Amygdala (tissue), 56 donors: Measurements from ENCODE around the gene SIRPG.
"Not testable (repeated sequence)": the region's sequence is repeated elsewhere in the genome, so short reads cannot be mapped to it uniquely, and the experiment has no call there.

Source experiments
- DNase-seq, 56 donors: peaks; one replicate each; lab custom pipeline; 2025; lab: John Stamatoyannopoulos, UW

Gene SIRPG

DNA sequence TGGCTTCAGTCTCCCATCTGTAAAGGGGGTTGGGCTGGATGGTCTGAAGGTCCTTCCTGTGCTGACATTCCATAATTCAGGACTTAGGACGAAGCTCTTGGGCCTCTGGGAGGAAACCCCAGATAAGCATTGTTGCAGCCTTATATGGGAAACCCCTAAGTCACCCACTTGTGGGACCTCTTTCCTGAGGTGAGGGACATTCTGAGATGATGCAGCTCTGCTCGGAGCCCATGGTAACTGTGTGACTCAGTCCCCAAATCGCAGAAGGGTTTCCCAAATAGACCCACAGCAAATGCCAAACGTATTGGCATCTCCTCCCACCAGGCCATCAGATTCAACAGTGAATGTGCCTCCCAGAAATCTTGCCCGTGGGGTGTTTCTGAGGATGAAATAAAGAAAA lies 47.2 kb downstream of the SIRPG start:
- not testable (repeated sequence) for DNase-seq

DNA sequence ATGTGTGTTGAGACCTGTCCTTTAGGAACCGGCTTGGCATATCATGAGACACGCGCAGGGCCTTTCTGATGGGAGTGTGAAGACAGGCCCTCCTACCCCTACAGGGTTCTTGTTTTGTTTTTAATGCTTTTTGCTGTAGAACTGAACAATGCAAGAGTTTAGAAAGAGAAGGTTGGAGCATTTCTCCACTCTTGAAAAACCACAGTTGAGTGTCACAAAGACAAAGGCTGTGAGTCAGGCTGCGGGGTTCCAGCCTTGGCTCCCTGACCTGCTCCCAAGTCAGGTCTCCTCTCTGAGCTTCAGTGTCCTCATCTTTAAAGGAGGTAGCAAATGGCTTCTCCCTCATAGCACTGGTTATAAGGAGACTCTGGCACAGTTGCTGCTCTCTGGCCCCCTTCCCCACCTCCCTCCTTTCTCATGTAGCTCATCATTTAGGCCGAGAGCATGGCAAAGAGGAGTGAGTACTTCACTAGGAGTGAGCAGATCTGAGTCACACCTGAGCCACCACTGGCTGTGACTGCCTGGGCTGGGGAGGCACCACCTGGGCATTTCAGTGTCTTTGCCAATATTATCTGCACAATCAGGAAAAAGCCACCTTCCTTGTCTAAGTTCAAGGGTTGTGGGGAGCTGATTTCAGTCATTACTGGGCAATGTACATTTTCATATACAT lies 48.8 kb downstream of the SIRPG start:
- DNase-seq, result not testable (repeated sequence)

DNA sequence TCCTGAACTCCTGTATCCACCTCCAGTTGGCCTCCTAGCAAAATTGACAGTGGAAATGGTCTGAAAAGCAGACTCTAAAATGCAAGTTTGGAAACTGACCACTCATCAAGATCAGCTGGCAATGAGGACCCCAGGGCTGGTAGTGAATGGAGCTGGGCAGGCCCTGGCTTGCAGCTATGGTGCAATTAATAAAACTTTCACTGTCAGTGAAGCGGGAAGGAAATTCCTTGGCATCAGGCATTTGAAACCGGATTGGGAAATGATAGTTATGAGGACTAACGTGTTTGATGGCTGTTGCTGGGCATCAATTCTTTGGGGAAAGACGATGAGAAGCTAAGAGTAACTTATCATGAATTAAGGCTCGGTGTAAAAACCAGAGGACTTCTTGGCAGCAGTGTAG lies 56.8 kb downstream of the SIRPG start:
- no peak for DNase-seq

DNA sequence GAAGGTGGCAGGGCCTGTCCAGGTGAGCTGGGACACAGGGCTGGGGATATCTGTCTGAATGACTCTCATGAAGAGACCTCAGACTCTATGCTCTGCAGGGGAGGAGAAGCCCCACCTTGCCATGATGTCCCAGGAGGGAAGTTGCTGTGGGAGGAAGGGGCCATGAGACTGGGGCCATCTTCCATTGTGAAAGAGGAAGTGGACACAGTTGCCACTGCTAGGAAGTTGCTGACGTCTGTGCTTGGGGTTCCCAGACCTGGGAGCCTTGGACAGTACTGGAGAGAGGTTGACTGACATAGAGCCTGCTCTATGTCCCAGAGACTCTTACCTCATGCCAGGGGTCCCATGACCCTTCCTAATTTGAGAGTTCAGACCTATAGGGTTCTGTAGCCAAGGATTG lies 62.2 kb downstream of the SIRPG start:
- no peak for DNase-seq

DNA sequence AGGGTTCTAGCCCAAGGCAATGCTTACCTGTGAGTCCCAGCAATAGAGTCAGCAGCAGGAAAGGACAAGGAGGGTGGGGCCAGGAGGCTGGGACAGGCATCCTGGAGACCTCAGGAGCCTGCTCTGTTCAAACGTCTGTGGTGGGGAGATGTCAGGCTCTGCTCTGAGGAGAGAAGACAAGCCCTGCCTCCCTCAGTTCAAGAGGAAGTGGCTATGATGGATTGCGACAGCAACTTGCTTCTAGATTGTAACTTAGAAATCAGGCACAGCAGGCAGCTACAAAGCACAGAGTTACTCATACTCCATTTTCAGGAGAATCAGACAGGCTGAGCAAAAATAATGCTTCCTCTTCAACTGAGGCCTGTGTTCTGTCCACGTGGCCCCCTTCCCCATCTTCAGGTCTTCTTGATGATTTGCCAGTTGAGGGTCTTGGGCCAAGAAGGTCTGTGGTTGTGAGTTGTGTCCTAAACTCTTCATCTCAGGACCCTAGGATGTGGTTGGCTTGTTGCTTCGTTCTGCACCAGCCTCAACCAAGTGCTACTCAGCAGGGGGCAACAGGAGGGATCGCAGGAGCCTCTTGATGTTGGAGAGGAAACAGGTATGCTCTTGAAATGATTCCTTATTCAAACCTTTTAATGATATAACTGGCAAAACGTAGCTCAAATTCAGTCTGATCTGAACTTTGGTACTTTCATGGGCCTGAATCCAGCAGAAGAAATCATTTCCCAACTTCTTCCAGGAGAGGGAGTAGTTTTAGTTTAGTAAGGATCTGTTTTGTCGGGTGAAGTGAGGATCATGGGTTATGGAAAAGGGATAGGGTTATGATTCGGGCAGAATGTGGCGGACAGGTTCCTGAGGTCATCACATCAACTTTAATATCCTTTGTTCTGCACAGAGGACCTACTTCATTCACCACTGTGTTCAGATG lies 68.8 kb downstream of the SIRPG start:
- peak in 1 of 56 donors; percentile 11 for DNase-seq

DNA sequence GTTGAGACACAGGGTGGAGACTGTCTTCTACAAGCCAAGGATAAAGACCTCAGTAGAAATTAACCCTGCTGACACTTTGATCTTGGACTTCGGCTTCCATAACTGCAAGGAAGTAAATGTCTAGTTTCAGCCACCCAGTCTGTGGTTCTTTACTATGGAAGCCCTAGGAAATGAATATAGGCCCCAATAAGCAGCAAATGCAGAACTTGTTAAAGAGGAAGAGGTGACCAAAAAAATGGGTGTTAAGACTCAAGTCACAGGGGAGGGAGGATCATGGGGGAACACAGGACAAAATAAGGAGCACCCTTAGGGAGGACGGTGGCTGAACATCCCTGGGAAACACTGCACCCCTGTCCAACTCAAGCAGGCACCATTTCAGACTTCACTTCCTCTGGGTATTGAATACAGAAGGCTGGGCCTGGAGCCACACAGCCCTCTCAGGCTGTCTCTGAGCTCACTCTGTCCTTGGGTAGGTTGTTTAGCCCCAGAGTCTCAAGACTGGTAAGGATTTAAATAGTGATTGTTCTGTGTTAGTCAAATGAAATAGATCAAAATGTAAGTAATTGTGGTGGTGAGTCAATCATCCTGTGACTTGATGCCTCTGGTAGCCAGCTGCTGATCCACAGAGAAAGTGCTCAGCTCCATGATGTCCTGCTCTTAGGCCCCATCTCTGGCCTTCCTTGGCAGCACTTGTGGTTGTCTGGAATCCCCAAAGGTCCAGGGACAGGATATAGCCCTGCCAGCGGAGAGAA lies 69.6 kb downstream of the SIRPG start:
- no peak for DNase-seq

DNA sequence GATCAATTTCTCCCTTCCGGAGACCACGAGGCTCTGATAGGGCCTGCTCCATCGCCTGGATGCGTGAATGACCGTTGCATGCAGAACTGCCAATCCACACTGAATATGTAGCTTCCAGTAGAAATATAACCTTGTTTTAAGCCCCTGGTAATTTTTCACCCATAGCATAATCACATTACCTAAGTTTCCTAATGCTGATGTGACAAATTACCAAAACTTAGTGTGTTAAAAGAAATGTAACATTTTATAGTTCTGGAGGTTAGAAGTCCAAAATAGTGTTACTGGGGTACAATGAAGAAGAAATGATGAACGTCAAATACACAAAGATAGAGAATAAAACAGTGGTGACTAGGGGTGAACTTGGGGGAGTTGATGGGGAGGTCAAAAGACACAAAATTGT lies 78.1 kb downstream of the SIRPG start:
- DNase-seq, result no peak
